HCT116 (cell line): ENCODE data around the gene VMAC. TPM values are rescaled to one million over a fixed set of nuclear protein-coding genes. Genes with fewer than 3 reads are reported as not detected.

Experiments
- ATAC-seq: fragments of 200-7000 bp; cut with Tn5 transposase; 2 replicates; pipeline ENCODE4 v1.9.1; 2020; ENCODE audit warnings: mild to moderate bottlenecking, moderate library complexity
- BruUV-seq: library from RNA; stranded (reverse); fragments of 400-500 nt; replicated peaks from 2 replicates; lab custom pipeline; 2021; lab: Mats Ljungman, UMichigan
- CTCF ChIA-PET: fragments of 300-600 bp; sonication (Branson Sonifier 250); formaldehyde crosslinking; loops from one replicate; lab custom pipeline; 2021; ENCODE audit warnings: antibody characterized with exemption; lab: Charles Lee
- POLR2A ChIA-PET: fragments of 300-600, 350-600 bp; sonication (Branson Sonifier 250); formaldehyde crosslinking; loops from one replicate; lab custom pipeline; 2021; ENCODE audit warnings: antibody characterized with exemption; lab: Charles Lee
- RAD21 ChIA-PET, 2 experiments: fragments of 300-600 bp; sonication (Branson Sonifier 250); formaldehyde crosslinking; loops; one replicate each; lab custom pipeline; 2023; ENCODE audit warnings: low total read pairs in 2 of 2; ENCODE audit not compliant: uncharacterized antibody in 2 of 2, unreplicated experiment in 2 of 2, low non-redundant PET in 1 of 2; lab: Charles Lee
- DNase-seq: peaks from one replicate; pipeline ENCODE4 v3.0.0-alpha.2; 2010; ENCODE audit warnings: low read depth, low spot score
- H2AFZ ChIP-seq: fragments of 200-600 bp; shearing (Covaris generic), sonication (generic); 2 replicates; pipeline ENCODE4 v1.6.1; 2017; ENCODE audit warnings: low read depth, mixed run types, mixed read lengths, antibody characterized with exemption, low read length; ENCODE audit not compliant: poor library complexity, severe bottlenecking
- H3K27ac ChIP-seq: 2 replicates; pipeline ENCODE4 v1.5.1; 2012; ENCODE audit warnings: low read depth, low read length
- H3K27me3 ChIP-seq: fragments of 200-600 bp; sonication (generic); 2 replicates; pipeline ENCODE4 v1.6.1; 2016; ENCODE audit warnings: mixed run types, low read length, mixed read lengths; ENCODE audit not compliant: insufficient read depth
- H3K36me3 ChIP-seq, 2 experiments: fragments of 200-500 bp in 1 of 2; fragments of 200-600 bp in 1 of 2; sonication (Bioruptor generic) in 1 of 2; sonication (generic) in 1 of 2; 2 replicates each; pipeline versions ENCODE4 v1.5.1 to v1.6.1; 2014 to 2016; ENCODE audit warnings: low read length in 2 of 2, inconsistent platforms in 1 of 2, mixed read lengths in 1 of 2, mixed run types in 1 of 2; ENCODE audit not compliant: insufficient read depth in 2 of 2, control insufficient read depth in 1 of 2
- H3K4me1 ChIP-seq, 2 experiments: fragments of 200-600 bp in 1 of 2; sonication (generic) in 1 of 2; 2 replicates each; pipeline versions ENCODE4 v1.5.1 to v1.6.1; 2012 to 2017; ENCODE audit warnings: low read length in 2 of 2, inconsistent platforms in 1 of 2, mild to moderate bottlenecking in 1 of 2, mixed read lengths in 1 of 2, mixed run types in 1 of 2, moderate library complexity in 1 of 2; ENCODE audit not compliant: insufficient read depth in 2 of 2, control insufficient read depth in 1 of 2
- H3K4me2 ChIP-seq: fragments of 200-600 bp; sonication (generic); 2 replicates; pipeline ENCODE4 v1.6.1; 2017; ENCODE audit warnings: mixed run types, low read length, mixed read lengths
- H3K4me3 ChIP-seq, 2 experiments: fragments of 200-600 bp in 1 of 2; sonication (generic) in 1 of 2; replicated peaks in 1 of 2; 2 replicates each; pipeline ENCODE4 v1.5.1; 2011 to 2016; ENCODE audit warnings: low read length in 2 of 2, control low read depth in 1 of 2, low read depth in 1 of 2, mild to moderate bottlenecking in 1 of 2, mixed read lengths in 1 of 2, mixed run types in 1 of 2
- H3K79me2 ChIP-seq: fragments of 200-600 bp; sonication (generic); 2 replicates; pipeline ENCODE4 v1.6.1; 2017; ENCODE audit warnings: mild to moderate bottlenecking, mixed run types, low read length, moderate library complexity, mixed read lengths; ENCODE audit not compliant: insufficient read depth
- H3K9ac ChIP-seq: fragments of 200-600 bp; sonication (generic); 2 replicates; pipeline ENCODE4 v1.6.1; 2016; ENCODE audit warnings: low read length, mixed read lengths
- H3K9me2 ChIP-seq: fragments of 200-600 bp; sonication (generic), shearing (Covaris generic); 2 replicates; pipeline ENCODE4 v1.6.1; 2017; ENCODE audit warnings: mixed run types, mild to moderate bottlenecking, moderate library complexity; ENCODE audit not compliant: insufficient read depth
- H3K9me3 ChIP-seq, 2 experiments: fragments of 200-500 bp in 1 of 2; fragments of 200-600 bp in 1 of 2; sonication (Bioruptor generic) in 1 of 2; sonication (generic) in 1 of 2; 2 replicates each; pipeline ENCODE4 v1.6.1; 2014 to 2017; ENCODE audit warnings: low read length in 2 of 2, mixed read lengths in 2 of 2, inconsistent platforms in 1 of 2, low read depth in 1 of 2, mild to moderate bottlenecking in 1 of 2, mixed run types in 1 of 2, moderate library complexity in 1 of 2; ENCODE audit not compliant: control insufficient read depth in 1 of 2, insufficient read depth in 1 of 2
- H4K20me1 ChIP-seq: fragments of 200-600 bp; sonication (generic), shearing (Covaris generic); 2 replicates; pipeline ENCODE4 v1.6.1; 2017; ENCODE audit warnings: mixed run types, mild to moderate bottlenecking, moderate library complexity; ENCODE audit not compliant: insufficient read depth
- EGR1 ChIP-seq: IDR thresholded peaks from 2 replicates; pipeline ENCODE4 v1.6.1; 2012; ENCODE audit warnings: low read depth
- ELF1 ChIP-seq: IDR thresholded peaks from 2 replicates; pipeline ENCODE4 v1.6.1; 2012; ENCODE audit warnings: low read depth, borderline replicate concordance
- EZH2 ChIP-seq: fragments of 200-600 bp; sonication (generic); IDR thresholded peaks from 2 replicates; pipeline ENCODE4 v1.6.1; 2017; ENCODE audit warnings: antibody characterized with exemption, mixed run types
- FOSL1 ChIP-seq: IDR thresholded peaks from 2 replicates; pipeline ENCODE4 v1.6.1; 2012; ENCODE audit warnings: low read depth
- POLR2A ChIP-seq: IDR thresholded peaks from 2 replicates; pipeline ENCODE4 v1.7.0; 2011; ENCODE audit warnings: borderline replicate concordance; ENCODE audit not compliant: insufficient read depth, insufficient read length; ENCODE audit errors: extremely low read depth
- POLR2AphosphoS5 ChIP-seq: IDR thresholded peaks from 2 replicates; pipeline ENCODE4 v1.6.1; 2011; ENCODE audit warnings: mild to moderate bottlenecking, low read depth, low read length, moderate library complexity
- REST ChIP-seq: IDR thresholded peaks from 2 replicates; pipeline ENCODE4 v1.6.1; 2012; ENCODE audit warnings: low read depth
- SP1 ChIP-seq: IDR thresholded peaks from 2 replicates; pipeline ENCODE4 v1.6.1; 2012; ENCODE audit warnings: low read depth
- SRF ChIP-seq: IDR thresholded peaks from 2 replicates; pipeline ENCODE4 v1.6.1; 2012; ENCODE audit warnings: low read depth
- TCF7L2 ChIP-seq: IDR thresholded peaks from 2 replicates; pipeline ENCODE4 v1.7.0; 2011; ENCODE audit warnings: borderline replicate concordance, inconsistent platforms; ENCODE audit not compliant: insufficient read depth, insufficient read length; ENCODE audit errors: extremely low read depth
- ZBTB33 ChIP-seq: IDR thresholded peaks from 2 replicates; pipeline ENCODE4 v1.6.1; 2011; ENCODE audit warnings: mild to moderate bottlenecking, low read length, moderate library complexity; ENCODE audit not compliant: insufficient replicate concordance; ENCODE audit errors: extremely low read depth
- ZFX ChIP-seq: fragments of 450-650 bp; IDR thresholded peaks from 2 replicates; pipeline ENCODE4 v1.6.1; 2017
- ZNF274 ChIP-seq: fragments of 200-500 bp; sonication (Bioruptor generic); IDR thresholded peaks from 2 replicates; pipeline ENCODE4 v1.6.1; 2014; ENCODE audit warnings: mild to moderate bottlenecking, low read depth, low read length, inconsistent platforms
- intact Hi-C: fragments of 100-400 bp; cut with micrococcal nuclease; formaldehyde crosslinking; loops from 2 replicates; pipeline ENCODE4 v1.10.0; 2022
- total RNA-seq: library from RNA; stranded (reverse); gene quantifications from one replicate; pipeline ENCODE4 v1.2.1, GENCODE V29; 2021; ENCODE audit not compliant: unreplicated experiment

Gene VMAC
- total RNA-seq, 1 experiment from 2014 or later = 2.1 TPM

GRCh38 chr19:5915782-5916165, 11.1 kb downstream of the VMAC start:
- Histone ChIP-seq H3K9ac (no peak overlapping the region), H3K27me3 (no peaks in the 10 kb centered on the region), H3K4me2 (no peak overlapping the region), H3K4me1 (no peaks in the 10 kb centered on the region), H3K36me3 (peaks cover 6 to 13% of the 10 kb centered on the region in 2 experiments; a peak in 3 of 4 replicates), H3K4me3 (no peak overlapping the region), H4K20me1 (no peaks in the 10 kb centered on the region), H2AFZ (no peak overlapping the region), H3K27ac (no peak overlapping the region), H3K79me2 (no peaks in the 10 kb centered on the region), H3K9me3 (no peaks in the 10 kb centered on the region), H3K9me2 (no peaks in the 10 kb centered on the region)
- TF ChIP-seq ZBTB33 (no peak), POLR2AphosphoS5 (no peak), EGR1 (no peak), FOSL1 (no peak), EZH2 (no peak), ZFX (no peak), SRF (no peak), ELF1 (no peak)
- BruUV-seq = no TSS peak
- POLR2A ChIA-PET = no interaction called here
- DNase-seq (no peak), ATAC-seq (no peak)
- intact Hi-C loops = no loop called here
- RAD21 ChIA-PET = no interaction called here
- CTCF ChIA-PET = no interaction called here

DNA sequence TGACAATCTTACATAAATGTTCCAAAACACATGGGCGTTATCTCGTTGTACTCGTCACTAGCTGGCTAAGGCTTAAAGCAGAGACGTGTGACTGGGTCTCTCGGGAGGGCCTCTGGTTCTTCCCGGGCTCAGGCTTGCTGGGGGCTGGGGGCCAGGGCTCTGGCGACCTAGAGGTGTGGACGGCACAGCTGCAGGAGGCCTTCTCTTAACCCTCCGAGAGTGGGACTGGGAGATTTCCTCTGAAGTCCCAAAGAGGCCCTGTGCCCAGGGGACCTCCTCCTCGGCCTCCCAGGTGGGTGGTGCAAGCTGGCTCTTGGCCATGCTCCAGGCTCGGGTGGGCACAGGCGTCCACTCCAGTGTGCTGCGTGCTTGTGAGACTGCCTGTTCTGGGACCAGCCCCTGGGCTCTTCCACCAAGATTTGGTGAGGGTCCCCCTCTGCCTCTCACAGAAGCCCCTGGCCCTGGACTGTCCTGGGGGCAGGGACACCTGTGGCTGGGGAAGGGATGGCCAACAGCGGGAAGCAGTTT, 11.6 kb downstream of the VMAC start:
- Histone ChIP-seq H3K79me2 (no peaks in the 10 kb centered on the region), H3K4me2 (no peak overlapping the region), H3K9ac (no peak overlapping the region), H4K20me1 (no peaks in the 10 kb centered on the region), H2AFZ (no peak overlapping the region), H3K27ac (no peak overlapping the region), H3K4me1 (no peaks in the 10 kb centered on the region), H3K9me3 (no peaks in the 10 kb centered on the region), H3K36me3 (peaks cover 7 to 14% of the 10 kb centered on the region in 2 experiments; a peak in 3 of 4 replicates), H3K9me2 (no peaks in the 10 kb centered on the region), H3K27me3 (no peaks in the 10 kb centered on the region), H3K4me3 (no peak overlapping the region)
- RAD21 ChIA-PET = no interaction called here
- no TSS peak for BruUV-seq
- no peak for ATAC-seq
- intact Hi-C loops = no loop called here
- POLR2A ChIA-PET = no interaction called here
- CTCF ChIA-PET = no interaction called here
- DNase-seq = no peak
- TF ChIP-seq EZH2 (no peak), ZFX (no peak), SP1 (no peak), POLR2A (no peak), ZBTB33 (no peak), TCF7L2 (no peak), POLR2AphosphoS5 (no peak), ZNF274 (no peak), REST (no peak)
